GM10248 (cell line): Measurements from ENCODE around the gene PHF21B.

ENCODE experiments used
- CTCF ChIA-PET: fragments of 300-600 bp; sonication (Branson Sonifier 250); formaldehyde crosslinking; extraction: SDS; loops from one replicate; lab custom pipeline; 2021; ENCODE audit warnings: antibody characterized with exemption; lab: Yijun Ruan, JAX
- POLR2A ChIA-PET: fragments of 350-650 bp; sonication (Branson Sonifier 250); formaldehyde crosslinking; extraction: SDS; loops from one replicate; lab custom pipeline; 2020; ENCODE audit warnings: antibody characterized with exemption; lab: Yijun Ruan, JAX
- DNase-seq: peaks from one replicate; pipeline ENCODE4 v3.0.0; 2012; ENCODE audit errors: extremely low spot score
- TF ChIP-seq, protein P1 (sequence below): IDR thresholded peaks from 2 replicates; pipeline ENCODE4 v1.5.1; 2012; ENCODE audit warnings: mild to moderate bottlenecking, low read depth; ENCODE audit errors: extremely low read depth, missing control alignments, control extremely low read depth

Gene PHF21B

DNA sequence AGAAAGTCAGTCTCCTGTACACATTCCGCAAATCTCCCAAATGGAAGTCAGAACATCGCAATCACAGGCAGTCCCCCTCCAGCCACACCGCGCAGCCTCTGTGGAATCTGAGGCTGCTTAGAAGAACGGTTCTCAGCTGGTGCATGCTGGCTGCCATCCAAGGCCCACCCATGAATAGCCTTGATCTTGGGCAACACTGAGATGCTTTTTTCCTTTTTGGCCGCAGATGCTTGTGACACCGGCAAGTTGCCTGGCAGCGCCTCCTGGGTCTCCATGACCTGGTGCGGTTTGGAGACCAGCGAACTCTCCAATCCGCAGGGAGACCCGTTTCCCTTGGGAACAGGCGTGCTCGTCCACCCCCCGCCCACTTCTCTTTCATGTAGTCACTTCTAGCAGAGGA lies 26.3 kb upstream of the PHF21B start:
- POLR2A ChIA-PET = no interaction called here

DNA sequence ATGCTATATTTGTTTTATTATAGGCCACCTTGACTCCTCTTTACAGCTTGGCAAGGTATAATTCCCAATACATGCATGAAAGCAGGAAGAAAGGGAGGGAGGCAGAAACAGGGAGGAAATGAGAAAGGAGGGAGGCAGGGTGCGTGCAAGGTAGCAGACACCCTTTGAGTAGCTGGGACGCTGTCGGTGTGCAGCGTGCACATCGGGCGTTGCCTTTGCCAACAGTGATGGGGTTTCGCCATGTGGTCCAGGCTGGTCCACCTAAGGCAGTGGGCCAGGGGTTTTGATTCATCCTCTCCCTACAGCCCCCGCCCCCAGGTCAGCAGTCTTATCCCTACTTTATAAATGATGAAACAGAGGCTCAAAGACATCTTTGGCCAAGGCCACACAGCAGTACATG lies 25.0 kb upstream of the PHF21B start:
- TF ChIP-seq, protein P1, sequence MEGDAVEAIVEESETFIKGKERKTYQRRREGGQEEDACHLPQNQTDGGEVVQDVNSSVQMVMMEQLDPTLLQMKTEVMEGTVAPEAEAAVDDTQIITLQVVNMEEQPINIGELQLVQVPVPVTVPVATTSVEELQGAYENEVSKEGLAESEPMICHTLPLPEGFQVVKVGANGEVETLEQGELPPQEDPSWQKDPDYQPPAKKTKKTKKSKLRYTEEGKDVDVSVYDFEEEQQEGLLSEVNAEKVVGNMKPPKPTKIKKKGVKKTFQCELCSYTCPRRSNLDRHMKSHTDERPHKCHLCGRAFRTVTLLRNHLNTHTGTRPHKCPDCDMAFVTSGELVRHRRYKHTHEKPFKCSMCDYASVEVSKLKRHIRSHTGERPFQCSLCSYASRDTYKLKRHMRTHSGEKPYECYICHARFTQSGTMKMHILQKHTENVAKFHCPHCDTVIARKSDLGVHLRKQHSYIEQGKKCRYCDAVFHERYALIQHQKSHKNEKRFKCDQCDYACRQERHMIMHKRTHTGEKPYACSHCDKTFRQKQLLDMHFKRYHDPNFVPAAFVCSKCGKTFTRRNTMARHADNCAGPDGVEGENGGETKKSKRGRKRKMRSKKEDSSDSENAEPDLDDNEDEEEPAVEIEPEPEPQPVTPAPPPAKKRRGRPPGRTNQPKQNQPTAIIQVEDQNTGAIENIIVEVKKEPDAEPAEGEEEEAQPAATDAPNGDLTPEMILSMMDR = no peak
- POLR2A ChIA-PET = no interaction called here
- CTCF ChIA-PET = no interaction called here
- no peak for DNase-seq

More for the DNA sequence above, 26.3 kb upstream of the PHF21B start:
- no peak for DNase-seq
- CTCF ChIA-PET = no interaction called here
- TF ChIP-seq, protein P1 = no peak

DNA sequence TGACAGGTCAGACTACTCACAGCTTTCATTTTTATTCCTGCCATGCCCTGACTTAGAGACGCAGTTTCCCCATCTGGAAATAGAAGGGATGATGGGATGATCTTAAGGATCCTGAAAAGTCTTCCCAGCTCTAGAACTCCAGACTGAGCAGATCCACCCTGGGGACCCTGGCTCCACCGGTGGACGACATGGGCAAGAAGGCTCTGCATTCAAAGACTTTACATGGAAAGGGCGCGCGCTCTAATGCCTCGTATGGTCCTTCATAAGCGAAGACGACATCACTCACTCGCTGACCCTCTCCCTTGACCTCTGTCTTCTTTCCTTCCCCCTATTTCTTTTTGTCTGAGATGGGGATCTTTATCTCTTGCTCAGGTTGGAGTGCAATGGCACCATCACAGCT lies 24.4 kb upstream of the PHF21B start:
- CTCF ChIA-PET = no interaction called here
- DNase-seq = no peak
- TF ChIP-seq, protein P1 = no peak
- POLR2A ChIA-PET = no interaction called here

DNA sequence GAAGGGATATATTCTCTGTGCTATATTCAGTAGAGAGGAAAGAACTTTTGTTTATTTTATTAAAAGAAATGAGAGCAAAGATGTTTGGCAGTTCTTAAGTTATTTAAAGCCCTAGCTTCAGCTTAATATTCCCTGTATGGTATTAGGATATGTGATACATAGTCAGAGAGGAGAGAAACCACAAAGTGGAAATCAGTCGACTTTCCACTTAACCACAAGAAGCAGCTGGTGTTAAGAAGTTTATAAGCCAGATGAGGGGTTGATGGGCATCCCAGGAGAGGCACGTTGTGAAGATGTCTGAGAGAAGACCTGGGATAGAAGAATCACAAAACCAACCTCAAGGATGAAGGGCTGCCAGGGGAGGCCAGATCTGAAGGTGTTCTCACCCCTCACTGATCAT lies 23.3 kb upstream of the PHF21B start:
- no peak for DNase-seq
- CTCF ChIA-PET = interaction anchor here (1.1 kb wide), 1 partner anchor 16 kb away, joined by 3 read pairs; no protein-coding TSS in a partner anchor
- TF ChIP-seq, protein P1 = no peak
- POLR2A ChIA-PET = no interaction called here

DNA sequence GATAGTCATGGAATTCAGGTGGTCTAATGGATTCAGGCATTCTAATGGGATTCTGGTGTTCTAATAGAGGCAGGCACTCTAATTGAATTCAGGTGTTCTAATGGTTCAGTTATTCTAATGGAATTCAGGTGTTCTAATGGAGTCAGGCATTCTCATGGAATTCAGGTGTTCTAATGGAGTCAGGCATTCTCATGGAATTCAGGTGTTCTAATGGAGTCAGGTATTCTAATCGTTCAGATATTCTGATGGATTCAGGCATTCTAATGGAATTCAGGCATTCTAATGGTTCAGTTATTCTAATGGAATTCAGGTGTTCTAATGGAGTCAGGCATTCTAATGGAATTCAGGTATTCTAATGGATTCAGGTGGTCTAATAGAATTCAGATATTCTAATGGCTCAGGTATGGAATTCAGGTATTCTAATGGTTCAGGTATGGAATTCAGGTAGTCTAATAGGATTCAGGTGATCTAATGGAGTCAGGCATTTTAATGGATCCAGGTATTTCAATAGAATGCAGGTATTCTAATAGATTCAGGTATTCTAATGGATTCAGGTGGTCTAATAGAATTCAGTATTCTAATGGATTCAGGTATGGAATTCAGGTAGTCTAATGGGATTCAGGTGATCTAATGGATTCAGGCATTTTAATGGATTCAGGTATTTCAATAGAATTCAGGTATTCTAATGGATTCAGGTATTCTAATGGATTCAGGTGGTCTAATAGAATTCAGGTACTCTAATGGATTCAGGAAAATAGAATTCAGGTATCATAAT lies 22.0 kb upstream of the PHF21B start:
- POLR2A ChIA-PET = no interaction called here
- CTCF ChIA-PET = no interaction called here
- TF ChIP-seq, protein P1 = no peak

DNA sequence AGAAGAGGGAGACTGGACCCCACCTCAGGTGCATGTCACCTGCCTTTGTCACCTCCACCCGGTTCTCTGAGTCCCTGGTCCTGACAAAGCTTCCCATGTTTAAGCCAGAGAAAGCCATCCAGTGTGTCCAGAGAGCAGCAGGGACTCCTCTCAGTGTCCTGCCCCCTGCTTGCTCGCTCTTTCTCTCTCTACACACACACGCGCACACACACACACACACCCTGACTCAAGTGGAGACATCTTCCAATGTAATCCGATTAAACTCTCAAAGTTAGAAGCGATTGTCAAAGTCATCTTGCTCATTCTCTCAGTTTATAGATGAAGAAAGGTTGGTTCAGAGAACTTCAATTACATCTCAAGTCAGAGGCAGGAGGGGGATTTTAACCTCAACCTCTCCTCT lies 19.7 kb upstream of the PHF21B start:
- CTCF ChIA-PET = no interaction called here
- POLR2A ChIA-PET = no interaction called here
- TF ChIP-seq, protein P1 = no peak

More for the DNA sequence above, 22.0 kb upstream of the PHF21B start:
- DNase-seq = no peak

More for the DNA sequence above, 19.7 kb upstream of the PHF21B start:
- DNase-seq = no peak
